SJSA1 (cell line): ENCODE results near the gene ACSL3. TPM values are rescaled to one million over a fixed set of nuclear protein-coding genes. Genes with fewer than 3 reads are reported as not detected.

Experiments used
- DNase-seq, 2 experiments: peaks; one replicate each; pipeline ENCODE4 v3.0.0-alpha.2; 2015 to 2020; ENCODE audit warnings: low spot score in 2 of 2, low read depth in 1 of 2
- H3K27ac ChIP-seq: fragments of 250-450 bp; sonication (Bioruptor Pico); 2 replicates; pipeline ENCODE4 v1.5.1; 2020; ENCODE audit warnings: mild to moderate bottlenecking, moderate library complexity
- H3K27me3 ChIP-seq: fragments of 250-450 bp; sonication (Bioruptor Pico); replicated peaks from 2 replicates; pipeline ENCODE4 v1.5.1; 2020; ENCODE audit warnings: mild to moderate bottlenecking, moderate library complexity
- H3K36me3 ChIP-seq: fragments of 250-450 bp; sonication (Bioruptor Pico); 2 replicates; pipeline ENCODE4 v1.5.1; 2020; ENCODE audit warnings: mild to moderate bottlenecking
- H3K4me1 ChIP-seq: fragments of 250-450 bp; sonication (Bioruptor Pico); replicated peaks from 2 replicates; pipeline ENCODE4 v1.6.1; 2021; ENCODE audit warnings: mild to moderate bottlenecking
- H3K4me3 ChIP-seq: fragments of 250-450 bp; sonication (Bioruptor Pico); 2 replicates; pipeline ENCODE4 v1.5.1; 2020; ENCODE audit warnings: mild to moderate bottlenecking
- H3K9me3 ChIP-seq: fragments of 250-450 bp; sonication (Bioruptor Pico); replicated peaks from 2 replicates; pipeline ENCODE4 v1.5.1; 2020; ENCODE audit warnings: mild to moderate bottlenecking
- total RNA-seq: library from RNA; depleted of rRNA; stranded (reverse); fragments of >200 nt; shearing (Covaris generic); gene quantifications from 2 replicates; pipeline ENCODE4 v1.2.3, GENCODE V29; 2014

Gene ACSL3
- total RNA-seq, 1 experiment from 2014 or later, result 100.0 TPM

GRCh38 chr2:222938327-222938726 is 77.5 kb downstream of the ACSL3 start:
- H3K4me1 ChIP-seq, result peaks cover 35% of the 10 kb centered on the region
- H3K9me3 ChIP-seq, result 0 out of 2 replicates have a peak, but pooled peaks cover 2% of the 10 kb centered on the region
- no peak overlapping the region for H3K27ac ChIP-seq
- peaks cover 45% of the 10 kb centered on the region for H3K36me3 ChIP-seq
- no peak overlapping the region for H3K4me3 ChIP-seq
- H3K27me3 ChIP-seq, result no peaks in the 10 kb centered on the region
- DNase-seq, result no peak

- H3K9me3 ChIP-seq, result 0 out of 2 replicates have a peak, but pooled peaks cover 2% of the 10 kb centered on the region
- H3K4me1 ChIP-seq, result peaks cover 45% of the 10 kb centered on the region
- peaks cover 38% of the 10 kb centered on the region for H3K36me3 ChIP-seq
- no peaks in the 10 kb centered on the region for H3K27me3 ChIP-seq
- peak; percentile 69 to 74 for DNase-seq
- no peak overlapping the region for H3K4me3 ChIP-seq
- H3K27ac ChIP-seq, result peak overlapping the region; percentile 1; the same call in 1 of the 2 replicates
These were observed 78.5 kb downstream of the ACSL3 start for GRCh38 chr2:222939208-222939856.

- DNase-seq, result no peak
- Histone ChIP-seq H3K4me3 (no peak overlapping the region), H3K27me3 (no peaks in the 10 kb centered on the region), H3K36me3 (peaks cover 31% of the 10 kb centered on the region), H3K9me3 (0 out of 2 replicates have a peak, but pooled peaks cover 2% of the 10 kb centered on the region), H3K4me1 (peaks cover 50% of the 10 kb centered on the region), H3K27ac (0 out of 2 replicates have a peak overlapping the region, but pooled peaks have one; percentile 1)
These were observed 79.1 kb downstream of the ACSL3 start for GRCh38 chr2:222939979-222940378.

GRCh38 chr2:222941510-222942032 is 80.7 kb downstream of the ACSL3 start:
- Histone ChIP-seq H3K4me1 (peaks cover 66% of the 10 kb centered on the region), H3K9me3 (0 out of 2 replicates have a peak, but pooled peaks cover 2% of the 10 kb centered on the region), H3K27ac (peak overlapping the region; percentile 18; the same call in 1 of the 2 replicates), H3K4me3 (no peak overlapping the region), H3K36me3 (peaks cover 24% of the 10 kb centered on the region), H3K27me3 (no peaks in the 10 kb centered on the region)
- no peak for DNase-seq

- no peak overlapping the region for H3K4me3 ChIP-seq
- H3K36me3 ChIP-seq, result peaks cover 15% of the 10 kb centered on the region
- H3K27ac ChIP-seq, result no peak overlapping the region; the same call in 1 of the 2 replicates
- no peaks in the 10 kb centered on the region for H3K27me3 ChIP-seq
- no peak for DNase-seq
- H3K9me3 ChIP-seq, result 0 out of 2 replicates have a peak, but pooled peaks cover 2% of the 10 kb centered on the region
- peaks cover 75% of the 10 kb centered on the region for H3K4me1 ChIP-seq
These were observed 81.7 kb downstream of the ACSL3 start for GRCh38 chr2:222942561-222942960.

- H3K4me1 ChIP-seq, result peaks cover 75% of the 10 kb centered on the region
- H3K27ac ChIP-seq, result peak overlapping the region; percentile 86
- no peak for DNase-seq
- H3K4me3 ChIP-seq, result no peak overlapping the region
- H3K36me3 ChIP-seq, result peaks cover 11% of the 10 kb centered on the region; the same call in 1 of the 2 replicates
- H3K27me3 ChIP-seq, result no peaks in the 10 kb centered on the region
- H3K9me3 ChIP-seq, result 0 out of 2 replicates have a peak, but pooled peaks cover 2% of the 10 kb centered on the region
These were observed 82.1 kb downstream of the ACSL3 start for GRCh38 chr2:222942977-222943376.

GRCh38 chr2:222943820-222944219 is 83.0 kb downstream of the ACSL3 start:
- peak overlapping the region; percentile 86 for H3K27ac ChIP-seq
- no peak overlapping the region for H3K4me3 ChIP-seq
- no peaks in the 10 kb centered on the region for H3K9me3 ChIP-seq
- no peaks in the 10 kb centered on the region for H3K27me3 ChIP-seq
- DNase-seq, result peak in 1 of 2 experiments; percentile 68
- 0 out of 2 replicates have a peak, but pooled peaks cover 3% of the 10 kb centered on the region for H3K36me3 ChIP-seq
- H3K4me1 ChIP-seq, result peaks cover 75% of the 10 kb centered on the region

GRCh38 chr2:222944552-222944951 is 83.7 kb downstream of the ACSL3 start:
- H3K27ac ChIP-seq, result peak overlapping the region; percentile 86
- DNase-seq, result no peak
- 0 out of 2 replicates have a peak, but pooled peaks cover 3% of the 10 kb centered on the region for H3K36me3 ChIP-seq

GRCh38 chr2:222944971-222945740 is 84.3 kb downstream of the ACSL3 start:
- Histone ChIP-seq H3K36me3 (no peaks in the 10 kb centered on the region), H3K27me3 (no peaks in the 10 kb centered on the region; the same call in 1 of the 2 replicates), H3K27ac (peak overlapping the region; percentile 86), H3K9me3 (no peaks in the 10 kb centered on the region), H3K4me3 (no peak overlapping the region), H3K4me1 (peaks cover 67% of the 10 kb centered on the region)
- no peak for DNase-seq

More at GRCh38 chr2:222944552-222944951, 83.7 kb downstream of the ACSL3 start:
- peaks cover 67% of the 10 kb centered on the region for H3K4me1 ChIP-seq
- no peak overlapping the region for H3K4me3 ChIP-seq
- H3K27me3 ChIP-seq, result no peaks in the 10 kb centered on the region; the same call in 1 of the 2 replicates
- no peaks in the 10 kb centered on the region for H3K9me3 ChIP-seq

- H3K4me1 ChIP-seq, result peaks cover 70% of the 10 kb centered on the region
- no peak for DNase-seq
- H3K4me3 ChIP-seq, result no peak overlapping the region
These were observed 85.1 kb downstream of the ACSL3 start for GRCh38 chr2:222945887-222946286.

GRCh38 chr2:222946700-222947287 is 86.0 kb downstream of the ACSL3 start:
- H3K27ac ChIP-seq, result peak overlapping the region; percentile 7; the same call in 1 of the 2 replicates
- DNase-seq, result peak; percentile 48 to 75
- no peaks in the 10 kb centered on the region for H3K36me3 ChIP-seq
- H3K9me3 ChIP-seq, result no peaks in the 10 kb centered on the region
- no peak overlapping the region for H3K4me3 ChIP-seq
- H3K27me3 ChIP-seq, result no peaks in the 10 kb centered on the region; the same call in 1 of the 2 replicates
- peaks cover 69% of the 10 kb centered on the region for H3K4me1 ChIP-seq

More at GRCh38 chr2:222945887-222946286, 85.1 kb downstream of the ACSL3 start:
- Histone ChIP-seq H3K36me3 (no peaks in the 10 kb centered on the region), H3K27me3 (no peaks in the 10 kb centered on the region; the same call in 1 of the 2 replicates), H3K9me3 (no peaks in the 10 kb centered on the region), H3K27ac (peak overlapping the region; percentile 86)

GRCh38 chr2:222949073-222949472 is 88.2 kb downstream of the ACSL3 start:
- H3K27ac ChIP-seq, result no peak overlapping the region
- H3K4me1 ChIP-seq, result peaks cover 49% of the 10 kb centered on the region
- no peak for DNase-seq
- H3K27me3 ChIP-seq, result no peaks in the 10 kb centered on the region; the same call in 1 of the 2 replicates
- H3K36me3 ChIP-seq, result no peaks in the 10 kb centered on the region
- H3K4me3 ChIP-seq, result no peak overlapping the region
- H3K9me3 ChIP-seq, result no peaks in the 10 kb centered on the region

GRCh38 chr2:222949690-222950323 is 89.0 kb downstream of the ACSL3 start:
- H3K36me3 ChIP-seq, result no peaks in the 10 kb centered on the region

More at GRCh38 chr2:222949690-222950323, 89.0 kb downstream of the ACSL3 start:
- no peaks in the 10 kb centered on the region for H3K9me3 ChIP-seq
- DNase-seq, result no peak
- no peak overlapping the region for H3K4me3 ChIP-seq
- peak overlapping the region; percentile 27; the same call in 1 of the 2 replicates for H3K27ac ChIP-seq
- no peaks in the 10 kb centered on the region; the same call in 1 of the 2 replicates for H3K27me3 ChIP-seq
- peaks cover 43% of the 10 kb centered on the region for H3K4me1 ChIP-seq
